HepG2 (cell line): ENCODE data around the gene EVL. TPM values are rescaled to one million over a fixed set of nuclear protein-coding genes. Genes with fewer than 3 reads are reported as not detected.

ENCODE experiments used
- ATAC-seq: fragments of 200-7000 bp; cut with Tn5 transposase; 3 replicates; pipeline ENCODE4 v1.9.1; 2020; ENCODE audit warnings: mild to moderate bottlenecking, moderate library complexity
- BruUV-seq: library from RNA; stranded (reverse); fragments of 400-500 nt; replicated peaks from 2 replicates; lab custom pipeline; 2021; lab: Mats Ljungman, UMichigan
- CTCF ChIA-PET: fragments of 300-600 bp; formaldehyde crosslinking; extraction: SDS; loops from one replicate; lab custom pipeline; 2021; ENCODE audit warnings: low total read pairs, inconsistent platforms, low intra/inter-chr PET ratio; lab: Yijun Ruan, JAX
- POLR2A ChIA-PET: fragments of 350-600 bp; sonication (Branson Sonifier 250); formaldehyde crosslinking; loops from one replicate; lab custom pipeline; 2020; ENCODE audit warnings: antibody characterized with exemption, inconsistent platforms; lab: Yijun Ruan, JAX
- DNase-seq: peaks from one replicate; pipeline ENCODE4 v3.0.0-alpha.2; 2015; ENCODE audit warnings: low spot score
- FAIRE-seq: peaks from 3 replicates; lab custom pipeline; 2011; peaks lifted over from hg19 to GRCh38; lab: Jason Lieb, UNC
- H2AFZ ChIP-seq: one replicate; pipeline ENCODE4 v1.6.1; 2011; ENCODE audit warnings: low read length, inconsistent platforms
- H3K27ac ChIP-seq: fragments of 300-600 bp; 3 replicates; pipeline ENCODE4 v1.8.0; 2011; ENCODE audit warnings: mixed run types, mild to moderate bottlenecking, mixed read lengths, low read length, inconsistent platforms; ENCODE audit not compliant: insufficient read depth; ENCODE audit errors: extremely low read length
- H3K27me3 ChIP-seq, 2 experiments: fragments of 200-600 bp in 1 of 2; 2 replicates in 1 of 2; 3 replicates in 1 of 2; pipeline versions ENCODE4 v1.6.0 to v1.8.0; 2011; ENCODE audit warnings: low read length in 2 of 2, mild to moderate bottlenecking in 2 of 2, moderate library complexity in 2 of 2, inconsistent platforms in 1 of 2; ENCODE audit not compliant: insufficient read depth in 2 of 2, control insufficient read depth in 1 of 2
- H3K36me3 ChIP-seq, 2 experiments: fragments of 200-600 bp in 1 of 2; replicated peaks in 1 of 2; 2 replicates in 1 of 2; 3 replicates in 1 of 2; pipeline versions ENCODE4 v1.5.1 to v1.8.0; 2011; ENCODE audit warnings: low read length in 2 of 2, inconsistent platforms in 1 of 2; ENCODE audit not compliant: insufficient read depth in 2 of 2, control insufficient read depth in 1 of 2
- H3K4me1 ChIP-seq: 2 replicates; pipeline ENCODE4 v1.5.1; 2012; ENCODE audit warnings: low read length, inconsistent platforms; ENCODE audit not compliant: insufficient read depth
- H3K4me2 ChIP-seq: 2 replicates; pipeline ENCODE4 v1.6.0; 2011; ENCODE audit warnings: low read depth, low read length, inconsistent platforms
- H3K4me3 ChIP-seq, 3 experiments: fragments of 200-600 bp in 1 of 3; sonication (generic), shearing (Covaris generic) in 1 of 3; replicated peaks in 1 of 3; 2 replicates each; pipeline ENCODE4 v1.5.1; 2011 to 2016; ENCODE audit warnings: low read length in 3 of 3, inconsistent platforms in 2 of 3, low read depth in 2 of 3, mild to moderate bottlenecking in 2 of 3, control low read depth in 1 of 3, mixed read lengths in 1 of 3; ENCODE audit not compliant: insufficient read depth in 1 of 3
- H3K79me2 ChIP-seq: one replicate; pipeline ENCODE4 v1.6.1; 2011; ENCODE audit warnings: low read length, inconsistent platforms; ENCODE audit not compliant: insufficient read depth
- H3K9ac ChIP-seq: 2 replicates; pipeline ENCODE4 v1.6.0; 2011; ENCODE audit warnings: mild to moderate bottlenecking, low read depth, low read length, inconsistent platforms; ENCODE audit not compliant: insufficient read depth
- H3K9me3 ChIP-seq: 2 replicates; pipeline ENCODE4 v1.5.1; 2012; ENCODE audit warnings: mild to moderate bottlenecking, low read length
- H4K20me1 ChIP-seq: 2 replicates; pipeline ENCODE4 v1.6.0; 2011; ENCODE audit warnings: inconsistent platforms, mild to moderate bottlenecking, low read length, moderate library complexity; ENCODE audit not compliant: insufficient read depth
- DMAP1 ChIP-seq: IDR thresholded peaks from 2 replicates; pipeline ENCODE4 v1.6.1; 2016
- DPF2 ChIP-seq: sonication (generic); formaldehyde crosslinking; IDR thresholded peaks from 2 replicates; pipeline ENCODE4 v1.4.0; 2020; ENCODE audit warnings: mild to moderate bottlenecking, low read depth, missing genetic modification reagents, borderline replicate concordance
- FOXK2 ChIP-seq: fragments of 450-650 bp; IDR thresholded peaks from 2 replicates; pipeline ENCODE4 v1.6.1; 2016
- FOXM1 ChIP-seq: sonication (generic); formaldehyde crosslinking; IDR thresholded peaks from 2 replicates; pipeline ENCODE4 v1.5.0; 2020; ENCODE audit warnings: missing genetic modification reagents
- KMT2A ChIP-seq: sonication (generic); formaldehyde crosslinking; IDR thresholded peaks from 2 replicates; pipeline ENCODE4 v1.4.0; 2020; ENCODE audit warnings: missing genetic modification reagents
- NBN ChIP-seq: fragments of 450-650 bp; conservative IDR thresholded peaks from 2 replicates; pipeline ENCODE4 v1.6.1; 2017
- POLR2AphosphoS5 ChIP-seq: IDR thresholded peaks from 2 replicates; pipeline ENCODE4 v1.6.1; 2012; ENCODE audit warnings: low read depth, low read length
- RBM22 ChIP-seq: fragments of 200-400 bp; formaldehyde crosslinking; optimal IDR thresholded peaks from 2 replicates; pipeline ENCODE3; 2017; ENCODE audit warnings: mild to moderate bottlenecking, low read length, moderate library complexity
- SIX1 ChIP-seq: sonication (generic); formaldehyde crosslinking; IDR thresholded peaks from 2 replicates; pipeline ENCODE4 v1.4.0; 2020; ENCODE audit warnings: missing genetic modification reagents, borderline replicate concordance
- SP2 ChIP-seq: sonication (generic); formaldehyde crosslinking; IDR thresholded peaks from 2 replicates; pipeline ENCODE4 v1.5.1; 2020; ENCODE audit warnings: mild to moderate bottlenecking, missing genetic modification reagents
- TCF7 ChIP-seq: sonication (generic); IDR thresholded peaks from 2 replicates; pipeline ENCODE4 v1.6.1; 2016; ENCODE audit warnings: antibody characterized with exemption, low read depth
- ZKSCAN5 ChIP-seq: sonication (generic); formaldehyde crosslinking; IDR thresholded peaks from 2 replicates; pipeline ENCODE4 v1.5.1; 2020; ENCODE audit warnings: mild to moderate bottlenecking, missing genetic modification reagents
- ZNF205 ChIP-seq: IDR thresholded peaks from 2 replicates; pipeline ENCODE4 v1.6.1; 2018; ENCODE audit warnings: missing biosample characterization, missing genetic modification reagents
- ZNF607 ChIP-seq: sonication (generic); formaldehyde crosslinking; IDR thresholded peaks from 2 replicates; pipeline ENCODE4 v1.5.1; 2020; ENCODE audit warnings: missing genetic modification reagents, mild to moderate bottlenecking, borderline replicate concordance
- ZNF790 ChIP-seq: sonication (generic); formaldehyde crosslinking; IDR thresholded peaks from 2 replicates; pipeline ENCODE4 v1.8.0; 2022; ENCODE audit warnings: missing genetic modification reagents, mild to moderate bottlenecking, borderline replicate concordance
- WGBS: methylation state at CpG from one replicate; pipeline ENCODE4 v1.1.6; 2017; ENCODE audit warnings: low lambda C conversion rate; 5-methylcytosine and 5-hydroxymethylcytosine counted together
- in situ Hi-C: cut with HindIII; loops from 2 replicates; pipeline ENCODE4 v1.10.0; 2017; ENCODE audit warnings: low pct_unique_long_range_greater_than_20kb; ENCODE audit not compliant: extremely low pct_ligation_motif_present
- intact Hi-C: fragments of 100-400 bp; cut with micrococcal nuclease; formaldehyde crosslinking; loops from one replicate; pipeline ENCODE4 v1.10.0; 2022; ENCODE audit not compliant: unreplicated experiment
- polyA plus RNA-seq, 8 experiments: library from polyadenylated mRNA; depleted of rRNA in 3 of 8; stranded (reverse) in 7 of 8; unstranded in 1 of 8; fragments of >200 nt; fragmentation: Illumina TruSeq in 4 of 8; extraction: Trizol in 4 of 8; gene quantifications; 2 replicates each; pipeline versions ENCODE4 v1.2.1 to v1.2.3, GENCODE V29; 2011 to 2016; ENCODE audit warnings: low read depth in 4 of 8, missing spikeins in 1 of 8, mixed read lengths in 1 of 8; ENCODE audit not compliant: insufficient read depth in 1 of 8
- total RNA-seq, 5 experiments: library from RNA; depleted of rRNA; stranded (reverse); fragments of >200 nt; fragmentation: Illumina TruSeq; extraction: Trizol; gene quantifications; 2 replicates each; pipeline ENCODE4 v1.2.3, GENCODE V29; 2016; ENCODE audit warnings: low read depth in 1 of 5
- TF ChIP-seq, protein P1 (sequence below): sonication (generic); formaldehyde crosslinking; IDR thresholded peaks from 2 replicates; pipeline ENCODE4 v1.4.0; 2020; ENCODE audit warnings: missing genetic modification reagents, borderline replicate concordance
- TF ChIP-seq, protein P2 (sequence below): sonication (generic); formaldehyde crosslinking; conservative IDR thresholded peaks from 2 replicates; pipeline ENCODE4 v1.8.0; 2022; ENCODE audit warnings: missing genetic modification reagents

The EVL gene
- total and polyA plus RNA-seq, 2 of the 13 experiments (the other 11 are each of a cell fraction or from before 2014, with no cell fraction given) = 15.1 to 31.2 TPM

DNA sequence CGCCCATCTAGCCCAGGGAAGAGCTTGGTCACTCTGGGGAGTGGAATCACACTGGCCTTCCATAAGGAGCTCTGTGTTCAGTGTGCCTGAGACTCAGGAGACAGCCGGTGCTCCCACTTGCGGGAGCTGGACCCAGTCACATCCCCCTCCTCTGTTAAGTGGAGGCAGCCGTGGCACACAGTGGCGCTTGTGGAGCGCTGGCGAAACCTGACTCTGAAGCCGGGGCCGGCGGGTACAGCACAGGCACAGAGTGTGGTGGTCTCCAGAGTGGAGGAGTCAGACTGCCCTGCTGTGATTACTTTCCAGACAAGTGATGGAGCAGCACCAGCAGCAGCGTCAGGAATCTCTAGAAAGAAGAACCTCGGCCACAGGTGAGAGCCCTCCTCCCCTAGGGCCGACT lies 61.2 kb downstream of the EVL start:
- Histone ChIP-seq H3K79me2 (no peaks in the 10 kb centered on the region), H2AFZ (no peak overlapping the region), H3K4me2 (no peak overlapping the region), H3K9me3 (no peaks in the 10 kb centered on the region), H3K27me3 (no peaks in the 10 kb centered on the region), H3K27ac (no peak overlapping the region), H3K4me3 (no peak overlapping the region), H3K36me3 (peaks cover 5 to 8% of the 10 kb centered on the region in 2 experiments; a peak in 4 of 5 replicates), H3K4me1 (peaks cover 17% of the 10 kb centered on the region), H4K20me1 (no peaks in the 10 kb centered on the region), H3K9ac (no peak overlapping the region)
- WGBS = 89% methylated on average over 10 of the region's 13 CpGs
- ChIA-PET POLR2A (no interaction called here), CTCF (no interaction called here)
- in situ Hi-C loops (no loop called here), intact Hi-C loops (no loop called here)
- FAIRE-seq (no peak), DNase-seq (no peak), ATAC-seq (no peak)
- no peak for TF ChIP-seq POLR2AphosphoS5
- no peak for TF ChIP-seq NBN
- TF ChIP-seq ZKSCAN5 (CRISPR knock-in tag) = no peak
- TF ChIP-seq TCF7 = no peak
- no peak for TF ChIP-seq FOXK2
- TF ChIP-seq SP2 (CRISPR knock-in tag) = no peak
- TF ChIP-seq DPF2 = no peak
- no peak for TF ChIP-seq ZNF790 (CRISPR knock-in tag)
- TF ChIP-seq ZNF205 (CRISPR knock-in tag) = no peak
- no peak for TF ChIP-seq KMT2A
- no peak for TF ChIP-seq SIX1 (CRISPR knock-in tag)
- TF ChIP-seq, protein P1, sequence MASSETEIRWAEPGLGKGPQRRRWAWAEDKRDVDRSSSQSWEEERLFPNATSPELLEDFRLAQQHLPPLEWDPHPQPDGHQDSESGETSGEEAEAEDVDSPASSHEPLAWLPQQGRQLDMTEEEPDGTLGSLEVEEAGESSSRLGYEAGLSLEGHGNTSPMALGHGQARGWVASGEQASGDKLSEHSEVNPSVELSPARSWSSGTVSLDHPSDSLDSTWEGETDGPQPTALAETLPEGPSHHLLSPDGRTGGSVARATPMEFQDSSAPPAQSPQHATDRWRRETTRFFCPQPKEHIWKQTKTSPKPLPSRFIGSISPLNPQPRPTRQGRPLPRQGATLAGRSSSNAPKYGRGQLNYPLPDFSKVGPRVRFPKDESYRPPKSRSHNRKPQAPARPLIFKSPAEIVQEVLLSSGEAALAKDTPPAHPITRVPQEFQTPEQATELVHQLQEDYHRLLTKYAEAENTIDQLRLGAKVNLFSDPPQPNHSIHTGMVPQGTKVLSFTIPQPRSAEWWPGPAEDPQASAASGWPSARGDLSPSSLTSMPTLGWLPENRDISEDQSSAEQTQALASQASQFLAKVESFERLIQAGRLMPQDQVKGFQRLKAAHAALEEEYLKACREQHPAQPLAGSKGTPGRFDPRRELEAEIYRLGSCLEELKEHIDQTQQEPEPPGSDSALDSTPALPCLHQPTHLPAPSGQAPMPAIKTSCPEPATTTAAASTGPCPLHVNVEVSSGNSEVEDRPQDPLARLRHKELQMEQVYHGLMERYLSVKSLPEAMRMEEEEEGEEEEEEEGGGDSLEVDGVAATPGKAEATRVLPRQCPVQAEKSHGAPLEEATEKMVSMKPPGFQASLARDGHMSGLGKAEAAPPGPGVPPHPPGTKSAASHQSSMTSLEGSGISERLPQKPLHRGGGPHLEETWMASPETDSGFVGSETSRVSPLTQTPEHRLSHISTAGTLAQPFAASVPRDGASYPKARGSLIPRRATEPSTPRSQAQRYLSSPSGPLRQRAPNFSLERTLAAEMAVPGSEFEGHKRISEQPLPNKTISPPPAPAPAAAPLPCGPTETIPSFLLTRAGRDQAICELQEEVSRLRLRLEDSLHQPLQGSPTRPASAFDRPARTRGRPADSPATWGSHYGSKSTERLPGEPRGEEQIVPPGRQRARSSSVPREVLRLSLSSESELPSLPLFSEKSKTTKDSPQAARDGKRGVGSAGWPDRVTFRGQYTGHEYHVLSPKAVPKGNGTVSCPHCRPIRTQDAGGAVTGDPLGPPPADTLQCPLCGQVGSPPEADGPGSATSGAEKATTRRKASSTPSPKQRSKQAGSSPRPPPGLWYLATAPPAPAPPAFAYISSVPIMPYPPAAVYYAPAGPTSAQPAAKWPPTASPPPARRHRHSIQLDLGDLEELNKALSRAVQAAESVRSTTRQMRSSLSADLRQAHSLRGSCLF (CRISPR knock-in tag) = no peak
- TF ChIP-seq DMAP1 = no peak
- no peak for TF ChIP-seq FOXM1 (CRISPR knock-in tag)
- TF ChIP-seq, protein P2, sequence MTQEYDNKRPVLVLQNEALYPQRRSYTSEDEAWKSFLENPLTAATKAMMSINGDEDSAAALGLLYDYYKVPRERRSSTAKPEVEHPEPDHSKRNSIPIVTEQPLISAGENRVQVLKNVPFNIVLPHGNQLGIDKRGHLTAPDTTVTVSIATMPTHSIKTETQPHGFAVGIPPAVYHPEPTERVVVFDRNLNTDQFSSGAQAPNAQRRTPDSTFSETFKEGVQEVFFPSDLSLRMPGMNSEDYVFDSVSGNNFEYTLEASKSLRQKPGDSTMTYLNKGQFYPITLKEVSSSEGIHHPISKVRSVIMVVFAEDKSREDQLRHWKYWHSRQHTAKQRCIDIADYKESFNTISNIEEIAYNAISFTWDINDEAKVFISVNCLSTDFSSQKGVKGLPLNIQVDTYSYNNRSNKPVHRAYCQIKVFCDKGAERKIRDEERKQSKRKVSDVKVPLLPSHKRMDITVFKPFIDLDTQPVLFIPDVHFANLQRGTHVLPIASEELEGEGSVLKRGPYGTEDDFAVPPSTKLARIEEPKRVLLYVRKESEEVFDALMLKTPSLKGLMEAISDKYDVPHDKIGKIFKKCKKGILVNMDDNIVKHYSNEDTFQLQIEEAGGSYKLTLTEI (CRISPR knock-in tag) = no peak
- no peak for TF ChIP-seq RBM22
- no peak for TF ChIP-seq ZNF607
- BruUV-seq = no TSS peak
